Left cardiac atrium (tissue), 4 donors: ENCODE results near the gene TGIF1. TPM values are rescaled to one million over a fixed set of nuclear protein-coding genes. Genes with fewer than 3 reads are reported as not detected.

Experiments
- ATAC-seq, 2 donors: fragments of 200-7000 bp; cut with Tn5 transposase; one replicate each; pipeline ENCODE4 v1.9.1; 2020; ENCODE audit warnings: mild to moderate bottlenecking in 2 of 2, moderate library complexity in 2 of 2
- DNase-seq: peaks from one replicate; pipeline ENCODE4 v3.0.0-alpha.2; 2020
- intact Hi-C, 2 donors: fragments of 100-400 bp; cut with DNase I; formaldehyde crosslinking; loops; one replicate each; pipeline versions ENCODE4 v1.14.1 to v1.15.1; 2022 to 2023
- total RNA-seq, 2 donors: library from RNA; stranded (reverse); fragmentation: NEBNext Ultra II Directional; extraction: Animal tissue kit (Norgen Biotek cat#: 25700); gene quantifications; one replicate each; pipeline ENCODE4 v1.2.1, GENCODE V29; 2021
- donor health status: DM: no; HTN: yes; CAD: no.
- donor health status: DM: no; HTN: yes; CAD: no; lungs with severe emphysema.
- donor health status: DM: yes; HTN: yes; CAD: no.
- donor health status: Dilated cardiomyopathy.

TGIF1 gene
- total RNA-seq, 2 donors from 2014 or later = 12.0 to 22.9 TPM

GRCh38 chr18:3452750-3453539, 3.0 kb downstream of the TGIF1 start:
- DNase-seq (no peak), ATAC-seq (no peak)
- intact Hi-C loops = loop anchor here in 1 of 2 donors (10.0 kb wide), 2 partner anchors 168 to 212 kb away; no protein-coding TSS in a partner anchor

- ATAC-seq (no peak), DNase-seq (peak; percentile 59)
- intact Hi-C loops = loop anchor here in 1 of 2 donors (10.0 kb wide), 2 partner anchors 169 to 211 kb away; no protein-coding TSS in a partner anchor
Measured at GRCh38 chr18:3453540-3454364, 3.8 kb downstream of the TGIF1 start.

- ATAC-seq = no peak
- intact Hi-C loops = loop anchor here (5.0 to 10.0 kb wide), 3 partner anchors 170 to 213 kb away; no protein-coding TSS in a partner anchor
- no peak for DNase-seq
Measured at GRCh38 chr18:3454365-3455089, 4.6 kb downstream of the TGIF1 start.

- intact Hi-C loops = loop anchor here (5.0 to 10.0 kb wide), 3 partner anchors 170 to 212 kb away; no protein-coding TSS in a partner anchor
- DNase-seq = no peak
- ATAC-seq = no peak
Measured at GRCh38 chr18:3455090-3455635, 5.2 kb downstream of the TGIF1 start.

GRCh38 chr18:3455907-3456685, 6.1 kb downstream of the TGIF1 start:
- ATAC-seq = no peak
- DNase-seq = no peak
- intact Hi-C loops = loop anchor here (5.0 to 10.0 kb wide), 3 partner anchors 171 to 211 kb away; no protein-coding TSS in a partner anchor

GRCh38 chr18:3456686-3457069, 6.7 kb downstream of the TGIF1 start:
- intact Hi-C loops = loop anchor here (5.0 to 10.0 kb wide), 3 partner anchors 172 to 211 kb away; no protein-coding TSS in a partner anchor

GRCh38 chr18:3457261-3457724, 7.3 kb downstream of the TGIF1 start:
- no peak for ATAC-seq

More at GRCh38 chr18:3456686-3457069, 6.7 kb downstream of the TGIF1 start:
- ATAC-seq = no peak
- no peak for DNase-seq

GRCh38 chr18:3458378-3458777, 8.4 kb downstream of the TGIF1 start:
- intact Hi-C loops = loop anchor here (5.0 to 10.0 kb wide), 3 partner anchors 174 to 209 kb away; no protein-coding TSS in a partner anchor
- DNase-seq = no peak
- no peak for ATAC-seq

More at GRCh38 chr18:3457261-3457724, 7.3 kb downstream of the TGIF1 start:
- intact Hi-C loops = loop anchor here (5.0 to 10.0 kb wide), 3 partner anchors 172 to 210 kb away; no protein-coding TSS in a partner anchor
- DNase-seq = no peak

GRCh38 chr18:3458952-3459853, 9.2 kb downstream of the TGIF1 start:
- intact Hi-C loops = loop anchor here (5.0 to 10.0 kb wide), 3 partner anchors 174 to 208 kb away; no protein-coding TSS in a partner anchor
- DNase-seq = no peak
- peak in 1 of 2 donors; percentile 36 for ATAC-seq

GRCh38 chr18:3460823-3461398, 10.9 kb downstream of the TGIF1 start:
- DNase-seq (no peak), ATAC-seq (no peak)
- intact Hi-C loops = no loop called here

- ATAC-seq (no peak), DNase-seq (no peak)
- intact Hi-C loops = no loop called here
Measured at GRCh38 chr18:3461704-3462103, 11.7 kb downstream of the TGIF1 start.

- intact Hi-C loops = no loop called here
- ATAC-seq = no peak
Measured at GRCh38 chr18:3463051-3463450, 13.1 kb downstream of the TGIF1 start.

GRCh38 chr18:3466045-3466444, 16.1 kb downstream of the TGIF1 start:
- no peak for DNase-seq
- intact Hi-C loops = no loop called here
- ATAC-seq = peak; percentile 44 to 69

More at GRCh38 chr18:3463051-3463450, 13.1 kb downstream of the TGIF1 start:
- no peak for DNase-seq

- DNase-seq (no peak), ATAC-seq (peak in 1 of 2 donors; percentile 22)
- intact Hi-C loops = no loop called here
Measured at GRCh38 chr18:3466872-3467271, 16.9 kb downstream of the TGIF1 start.

GRCh38 chr18:3468066-3468705, 18.2 kb downstream of the TGIF1 start:
- intact Hi-C loops = no loop called here
- DNase-seq = no peak
- no peak for ATAC-seq

GRCh38 chr18:3468833-3469232, 18.9 kb downstream of the TGIF1 start:
- ATAC-seq (peak in 1 of 2 donors; percentile 33), DNase-seq (no peak)
- intact Hi-C loops = no loop called here
